Panc1 (cell line): Measurements from ENCODE around the gene DPT.

Experiments used
- CTCF ChIP-seq: fragments of 450-650 bp; IDR thresholded peaks from 2 replicates; pipeline ENCODE4 v1.5.1; 2017; ENCODE audit warnings: mild to moderate bottlenecking
- POLR2AphosphoS5 ChIP-seq: IDR thresholded peaks from 2 replicates; pipeline ENCODE4 v1.6.1; 2012; ENCODE audit warnings: mild to moderate bottlenecking, low read depth, low read length, moderate library complexity
- REST ChIP-seq, 2 experiments: IDR thresholded peaks; 2 replicates each; pipeline ENCODE4 v1.6.1; 2011 to 2012; ENCODE audit warnings: low read depth in 2 of 2, control low read depth in 1 of 2, low read length in 1 of 2, mild to moderate bottlenecking in 1 of 2, moderate library complexity in 1 of 2; ENCODE audit not compliant: insufficient read depth in 1 of 2
- SIN3A ChIP-seq: IDR thresholded peaks from 2 replicates; pipeline ENCODE4 v1.6.1; 2012; ENCODE audit warnings: low read depth, mild to moderate bottlenecking, low read length, moderate library complexity, borderline replicate concordance; ENCODE audit not compliant: insufficient read depth

DNA sequence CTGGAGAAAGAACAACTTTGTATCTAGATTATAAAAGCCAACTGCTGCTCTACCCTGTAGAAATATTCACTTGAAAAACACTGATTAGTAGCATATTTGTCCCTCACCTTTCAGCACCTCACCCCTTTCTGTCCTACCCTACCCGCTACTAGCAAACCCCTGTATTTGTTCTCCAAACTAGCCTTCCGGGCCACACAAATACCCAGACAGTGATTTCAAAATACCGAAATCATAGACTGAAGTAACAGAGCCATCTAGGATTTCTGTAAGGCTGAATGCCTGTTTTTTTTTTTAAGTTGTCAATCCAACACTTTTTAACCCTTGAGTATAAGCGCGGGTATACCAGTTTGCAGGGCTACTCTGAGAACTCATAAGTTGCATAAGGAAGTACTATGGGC, 398 bp upstream of the DPT start:
- TF ChIP-seq POLR2AphosphoS5, result no peak
- no peak for TF ChIP-seq CTCF
- TF ChIP-seq SIN3A, result no peak
- TF ChIP-seq REST (IDR thresholded peaks at IDR 0.05; ENCODE audit: insufficient read depth in 1 of 2, low read depth in 2 of 2, low read length in 1 of 2), result no peak
